K562 (cell line): ENCODE measurements around the gene EGFL7. TPM values are rescaled to one million over a fixed set of nuclear protein-coding genes. Genes with fewer than 3 reads are reported as not detected.

ENCODE experiments used
- ARNT ChIP-seq, 2 experiments: fragments of 450-650 bp; IDR thresholded peaks; 2 replicates each; pipeline ENCODE4 v1.6.1; 2016; ENCODE audit warnings: mild to moderate bottlenecking in 1 of 2
- CBX1 ChIP-seq: sonication (generic); IDR thresholded peaks from 2 replicates; pipeline ENCODE4 v1.6.1; 2016; ENCODE audit warnings: antibody characterized with exemption, low read depth, mild to moderate bottlenecking
- CLOCK ChIP-seq: fragments of 250-450 bp; sonication (Bioruptor Pico); IDR thresholded peaks from 2 replicates; pipeline ENCODE4 v1.4.0; 2020; ENCODE audit warnings: mild to moderate bottlenecking, moderate library complexity, borderline replicate concordance
- DPF2 ChIP-seq: fragments of 450-650 bp; IDR thresholded peaks from 2 replicates; pipeline ENCODE4 v1.6.1; 2016
- E4F1 ChIP-seq: fragments of 250-450 bp; sonication (Bioruptor Pico); IDR thresholded peaks from 2 replicates; pipeline ENCODE4 v1.5.0; 2021; ENCODE audit warnings: mild to moderate bottlenecking, borderline replicate concordance
- ETV5 ChIP-seq: sonication (generic); formaldehyde crosslinking; IDR thresholded peaks from 2 replicates; pipeline ENCODE4 v1.4.0; 2020; ENCODE audit warnings: low read depth, mild to moderate bottlenecking, missing genetic modification reagents
- HDAC3 ChIP-seq: fragments of 450-650 bp; IDR thresholded peaks from 2 replicates; pipeline ENCODE4 v1.6.1; 2018; ENCODE audit warnings: borderline replicate concordance, mild to moderate bottlenecking, moderate library complexity; ENCODE audit not compliant: partially characterized antibody
- ILK ChIP-seq: fragments of 450-650 bp; IDR thresholded peaks from 2 replicates; pipeline ENCODE4 v1.6.1; 2016; ENCODE audit warnings: missing genetic modification characterization, low read depth, mild to moderate bottlenecking, missing compliant biosample characterization, moderate library complexity, borderline replicate concordance
- KDM5B ChIP-seq: fragments of 200-600 bp; sonication (generic); IDR thresholded peaks from 2 replicates; pipeline ENCODE4 v1.6.1; 2012; ENCODE audit warnings: low read depth, mild to moderate bottlenecking, moderate library complexity, low read length, control low read depth, inconsistent platforms; ENCODE audit not compliant: insufficient replicate concordance
- LCOR ChIP-seq: sonication (generic); formaldehyde crosslinking; IDR thresholded peaks from 2 replicates; pipeline ENCODE4 v1.8.0; 2022; ENCODE audit warnings: mild to moderate bottlenecking, missing genetic modification reagents
- MTF1 ChIP-seq: fragments of 250-450 bp; sonication (Bioruptor Pico); IDR thresholded peaks from 2 replicates; pipeline ENCODE4 v1.9.0; 2021; ENCODE audit warnings: moderate library complexity, mild to moderate bottlenecking, inconsistent platforms, borderline replicate concordance
- PCBP1 ChIP-seq: fragments of 200-400 bp; formaldehyde crosslinking; IDR thresholded peaks from 2 replicates; pipeline ENCODE4 v1.6.1; 2018; ENCODE audit warnings: mild to moderate bottlenecking, low read depth, low read length; ENCODE audit not compliant: poor library complexity, severe bottlenecking
- PHTF2 ChIP-seq: fragments of 250-450 bp; sonication (Bioruptor Pico); IDR thresholded peaks from 2 replicates; pipeline ENCODE4 v1.5.0; 2021; ENCODE audit warnings: mild to moderate bottlenecking
- POLR2AphosphoS5 ChIP-seq: IDR thresholded peaks from 2 replicates; pipeline ENCODE4 v1.6.1; 2011; ENCODE audit warnings: mild to moderate bottlenecking, low read depth, low read length, moderate library complexity; ENCODE audit not compliant: control insufficient read depth, insufficient read depth
- WHSC1 ChIP-seq: IDR thresholded peaks from one replicate; pipeline ENCODE4 v1.6.1; 2012; ENCODE audit warnings: low read length, control low read depth, inconsistent platforms
- ZBTB49 ChIP-seq: sonication (generic); formaldehyde crosslinking; IDR thresholded peaks from 2 replicates; pipeline ENCODE4 v1.8.0; 2022; ENCODE audit warnings: missing genetic modification reagents, mild to moderate bottlenecking, borderline replicate concordance
- ZC3H4 ChIP-seq: sonication (generic); formaldehyde crosslinking; IDR thresholded peaks from 2 replicates; pipeline ENCODE4 v1.9.0; 2021; ENCODE audit warnings: missing genetic modification reagents, borderline replicate concordance
- ZNF124 ChIP-seq: sonication (generic); formaldehyde crosslinking; IDR thresholded peaks from 2 replicates; pipeline ENCODE4 v1.8.1; 2022; ENCODE audit warnings: missing genetic modification reagents
- ZNF830 ChIP-seq: fragments of 250-450 bp; sonication (Bioruptor Pico); IDR thresholded peaks from 2 replicates; pipeline ENCODE4 v1.5.0; 2021; ENCODE audit warnings: mild to moderate bottlenecking
- polyA plus RNA-seq, 8 experiments: library from polyadenylated mRNA; depleted of rRNA in 4 of 8; stranded (reverse) in 5 of 8; unstranded in 3 of 8; fragments of >200 nt; fragmentation: Nextera tagmentation in 2 of 8; fragmentation: Illumina TruSeq in 1 of 8; extraction: Ambion mirVana in 2 of 8; extraction: Trizol in 1 of 8; gene quantifications; 2 replicates each; pipeline versions ENCODE4 v1.2.1 to v1.2.3, GENCODE V29; 2011 to 2014; ENCODE audit warnings: inconsistent platforms in 1 of 8, missing spikeins in 1 of 8
- total RNA-seq, 7 experiments: library from RNA; depleted of rRNA in 6 of 7; stranded (reverse); fragments of >200 nt in 6 of 7; fragmentation: Illumina TruSeq in 2 of 7; extraction: Trizol in 2 of 7; gene quantifications; 2 replicates each; pipeline versions ENCODE4 v1.2.1 to v1.2.3, GENCODE V29; 2011 to 2021; ENCODE audit warnings: low replicate concordance in 1 of 7

Gene EGFL7
- total and polyA plus RNA-seq, 9 of the 15 experiments (the other 6 are each of a cell fraction or from before 2014, with no cell fraction given), result 1.5 to 286 (median 55.5) TPM

GRCh38 chr9:136621019-136621733, 41.5 kb upstream of the EGFL7 start (continued):
- TF ChIP-seq ZC3H4 (CRISPR knock-in tag), result no peak
- no peak for TF ChIP-seq CLOCK (CRISPR knock-in tag)
- TF ChIP-seq KDM5B, result peak; percentile 30
- TF ChIP-seq PHTF2 (CRISPR knock-in tag), result no peak
- TF ChIP-seq WHSC1, result no peak
- no peak for TF ChIP-seq CBX1
- TF ChIP-seq HDAC3, result no peak
- no peak for TF ChIP-seq ZNF830 (CRISPR knock-in tag)
- no peak for TF ChIP-seq ETV5 (CRISPR knock-in tag)
- 0 out of 2 replicates have a peak, but pooled peaks have one; percentile 40 for TF ChIP-seq LCOR (CRISPR knock-in tag)
- no peak for TF ChIP-seq ILK
- TF ChIP-seq MTF1, result no peak
- no peak for TF ChIP-seq DPF2
- TF ChIP-seq E4F1 (CRISPR knock-in tag), result no peak
- no peak for TF ChIP-seq ARNT (IDR thresholded peaks at IDR 0.05)
- peak; percentile 11 for TF ChIP-seq PCBP1
- TF ChIP-seq ZNF124 (CRISPR knock-in tag), result no peak
- TF ChIP-seq ZBTB49 (CRISPR knock-in tag), result no peak
- TF ChIP-seq POLR2AphosphoS5, result no peak
